HCT116 (cell line): ENCODE data around the gene URB1.

ENCODE experiments used
- CTCF ChIP-seq, 3 experiments: fragments of 200-600 bp in 1 of 3; sonication (generic) in 1 of 3; IDR thresholded peaks in 2 of 3; conservative IDR thresholded peaks in 1 of 3; 2 replicates each; pipeline ENCODE4 v1.5.1; 2012 to 2017; ENCODE audit warnings: low read depth in 2 of 3, low read length in 2 of 3, antibody characterized with exemption in 1 of 3, borderline replicate concordance in 1 of 3, control low read depth in 1 of 3, mild to moderate bottlenecking in 1 of 3, mixed read lengths in 1 of 3, mixed run types in 1 of 3, moderate library complexity in 1 of 3; ENCODE audit not compliant: insufficient read depth in 1 of 3
- EZH2 ChIP-seq: fragments of 200-600 bp; sonication (generic); IDR thresholded peaks from 2 replicates; pipeline ENCODE4 v1.6.1; 2017; ENCODE audit warnings: antibody characterized with exemption, mixed run types
- POLR2A ChIP-seq: IDR thresholded peaks from 2 replicates; pipeline ENCODE4 v1.7.0; 2011; ENCODE audit warnings: borderline replicate concordance; ENCODE audit not compliant: insufficient read depth, insufficient read length; ENCODE audit errors: extremely low read depth
- POLR2AphosphoS5 ChIP-seq: IDR thresholded peaks from 2 replicates; pipeline ENCODE4 v1.6.1; 2011; ENCODE audit warnings: mild to moderate bottlenecking, low read depth, low read length, moderate library complexity
- REST ChIP-seq: IDR thresholded peaks from 2 replicates; pipeline ENCODE4 v1.6.1; 2012; ENCODE audit warnings: low read depth

GRCh38 chr21:32332463-32332951 lies 60.3 kb downstream of the URB1 start:
- TF ChIP-seq CTCF (IDR thresholded peaks at IDR 0.05 in 2 of 3, conservative IDR thresholded peaks at IDR 0.05 in 1 of 3; ENCODE audit: borderline replicate concordance in 1 of 3, insufficient read depth in 1 of 3, low read depth in 2 of 3, low read length in 2 of 3) (no peak), POLR2AphosphoS5 (no peak), POLR2A (no peak), EZH2 (no peak), REST (no peak)
